ENCODE measurements around the gene RBM4. TPM values are rescaled to one million over a fixed set of nuclear protein-coding genes. Genes with fewer than 3 reads are reported as not detected.

The RBM4 gene
- total and polyA plus RNA-seq, 2 of the 13 experiments (the other 11 are each of a cell fraction or from before 2014, with no cell fraction given): 126 to 136 TPM

DNA sequence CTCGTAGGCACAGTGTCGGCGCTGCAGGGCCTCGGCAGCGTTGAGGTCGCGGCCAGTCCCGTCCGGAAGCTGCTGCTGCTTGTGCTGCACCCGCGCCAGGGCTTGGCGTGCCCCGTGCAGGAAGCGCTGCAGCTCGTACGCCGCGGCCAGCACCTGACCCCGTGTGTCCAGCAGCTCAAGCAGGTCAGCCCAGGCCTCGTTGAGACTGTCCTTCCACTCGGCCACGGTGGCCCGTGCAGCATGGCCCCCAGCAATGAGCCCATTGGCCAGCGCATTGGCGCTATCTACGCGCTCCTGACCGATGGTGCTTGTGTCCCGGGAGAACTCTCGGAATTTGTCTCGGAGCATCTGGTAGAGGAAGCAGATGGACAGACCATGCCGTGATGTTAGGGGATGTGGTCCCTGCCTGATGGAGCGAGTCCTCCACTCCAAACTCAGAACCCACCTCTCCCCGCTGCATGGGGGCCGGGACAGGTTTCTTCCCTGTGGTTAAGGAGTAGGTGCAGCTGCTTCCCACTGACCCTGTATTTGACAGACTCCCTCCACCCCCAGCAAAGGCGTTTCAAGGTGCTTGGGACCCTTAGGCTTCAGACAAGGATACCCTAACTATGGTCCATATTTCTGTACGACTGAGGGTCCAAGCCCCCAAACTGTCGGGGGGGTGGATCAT is 52.9 kb downstream of the RBM4 start:
- no peaks in the 10 kb centered on the region for H3K4me1 ChIP-seq (ENCODE audit: insufficient read depth, low read length)
- no peaks in the 10 kb centered on the region for H3K27me3 ChIP-seq (ENCODE audit: control insufficient read depth in 1 of 2, insufficient read depth in 2 of 2, low read length in 2 of 2)
- WGBS (ENCODE audit: low lambda C conversion rate): 91% methylated on average over 27 of the region's 38 CpGs
- no peaks in the 10 kb centered on the region for H3K79me2 ChIP-seq (ENCODE audit: insufficient read depth, low read length)
- no peak for ATAC-seq
- FAIRE-seq: no peak
- no peak overlapping the region for H3K4me3 ChIP-seq (replicated peaks in 1 of 3; ENCODE audit: insufficient read depth in 1 of 3, low read depth in 2 of 3, low read length in 3 of 3)
- ChIA-PET CTCF (ENCODE audit: low intra/inter-chr PET ratio, low total read pairs) (no interaction called here), POLR2A (no interaction called here)
- H3K9me3 ChIP-seq (ENCODE audit: low read length): no peaks in the 10 kb centered on the region
- no peak overlapping the region for H3K4me2 ChIP-seq (ENCODE audit: low read depth, low read length)
- no peak overlapping the region for H3K9ac ChIP-seq (ENCODE audit: insufficient read depth, low read depth, low read length)
- BruUV-seq (replicated peaks): no TSS peak
- TF ChIP-seq GATA4 (IDR thresholded peaks at IDR 0.05; ENCODE audit: borderline replicate concordance, low read depth) (no peak), ZNF33B (CRISPR knock-in tag; IDR thresholded peaks at IDR 0.05) (no peak), ZUFSP (CRISPR knock-in tag; IDR thresholded peaks at IDR 0.05; ENCODE audit: borderline replicate concordance) (no peak), ZNF83 (CRISPR knock-in tag; IDR thresholded peaks at IDR 0.05; ENCODE audit: borderline replicate concordance) (no peak), SRSF4 (IDR thresholded peaks at IDR 0.05; ENCODE audit: low read depth, low read length, poor library complexity, severe bottlenecking) (no peak), TBP (CRISPR knock-in tag; IDR thresholded peaks at IDR 0.05) (no peak), STAG1 (CRISPR knock-in tag; IDR thresholded peaks at IDR 0.05) (no peak)
- TF ChIP-seq, protein P1, sequence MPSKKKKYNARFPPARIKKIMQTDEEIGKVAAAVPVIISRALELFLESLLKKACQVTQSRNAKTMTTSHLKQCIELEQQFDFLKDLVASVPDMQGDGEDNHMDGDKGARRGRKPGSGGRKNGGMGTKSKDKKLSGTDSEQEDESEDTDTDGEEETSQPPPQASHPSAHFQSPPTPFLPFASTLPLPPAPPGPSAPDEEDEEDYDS (CRISPR knock-in tag; IDR thresholded peaks at IDR 0.05): no peak
- H3K36me3 ChIP-seq (replicated peaks in 1 of 2; ENCODE audit: control insufficient read depth in 1 of 2, insufficient read depth in 2 of 2, low read length in 2 of 2): no peaks in the 10 kb centered on the region
- intact Hi-C loops (cut with micrococcal nuclease; ENCODE audit: unreplicated experiment) (no loop called here), in situ Hi-C loops (cut with HindIII; ENCODE audit: extremely low pct_ligation_motif_present, low pct_unique_long_range_greater_than_20kb) (loop anchor here (5.0 to 10.0 kb wide), 3 partner anchors 141 to 287 kb away; partner anchors contain the start of gene C11orf86)
- H4K20me1 ChIP-seq (ENCODE audit: insufficient read depth, low read length): no peaks in the 10 kb centered on the region
- no peak overlapping the region for H3K27ac ChIP-seq (ENCODE audit: extremely low read length, insufficient read depth, low read length)
- DNase-seq (ENCODE audit: low spot score): no peak
- H2AFZ ChIP-seq (ENCODE audit: low read length): no peak overlapping the region

Measured in HepG2 (cell line).